ENCODE data around the gene GABRA4. TPM values are rescaled to one million over a fixed set of nuclear protein-coding genes. Genes with fewer than 3 reads are reported as not detected.
A peak's percentile ranks its signal among the peaks of the same experiment; 100 is the strongest.

GABRA4 gene
- total RNA-seq, result not detected in 2 replicates

DNA sequence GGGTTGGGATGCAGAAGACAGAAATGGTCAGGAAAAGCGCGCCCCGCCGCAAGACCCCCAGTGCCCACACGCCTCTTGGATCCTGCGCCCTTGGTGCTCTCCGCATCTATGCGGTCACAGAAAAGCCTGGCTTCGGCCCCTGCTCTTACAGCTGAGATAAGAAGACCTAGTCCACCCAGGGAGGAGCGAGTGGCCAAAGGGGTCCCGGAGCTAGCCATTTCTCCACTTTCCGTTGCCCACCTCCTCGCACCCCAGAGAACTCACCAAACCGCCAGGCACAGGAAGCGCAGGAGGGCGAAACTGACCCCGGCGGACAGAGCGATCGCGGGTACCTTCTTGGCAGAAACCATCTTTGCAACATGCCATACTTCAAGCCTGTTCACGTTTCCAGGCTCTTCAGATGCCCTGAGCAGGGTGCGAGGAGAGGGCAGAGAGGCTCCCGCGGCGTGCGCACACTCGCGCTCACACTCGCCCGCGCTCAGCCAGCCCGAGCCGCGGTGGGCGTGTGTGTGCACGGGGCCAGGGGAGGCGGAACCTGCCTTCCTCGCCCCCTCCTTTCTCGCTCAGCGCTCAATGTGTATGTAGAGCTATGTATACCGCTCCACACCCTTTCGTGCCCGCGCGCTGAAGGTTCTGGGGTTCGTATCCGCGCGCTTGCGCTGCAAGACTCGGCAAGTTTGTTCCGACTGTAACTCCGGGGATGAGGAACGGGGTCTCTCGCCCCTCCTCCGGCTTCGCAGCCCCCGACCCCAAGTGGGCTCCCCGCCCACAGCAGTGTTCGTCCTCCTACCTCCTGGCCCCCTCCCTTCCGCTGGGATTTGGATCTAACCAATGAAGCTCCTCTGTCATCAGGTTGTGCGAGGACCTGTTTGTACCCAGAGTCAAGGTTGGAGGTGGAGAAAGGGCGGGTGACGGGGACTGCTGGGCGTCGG, at the start of gene GABRA4:
Gene GABRA4 (minus strand): TSS at position 507 of the 932 bp plus-strand sequence. CDS start 157 bp downstream, at position 350.
- DNase-seq (ENCODE audit: low read depth), result no peak
- H3K4me3 ChIP-seq (ENCODE audit: low read depth, low read length), result no peak within 1 kb of the TSS
- TF ChIP-seq, protein P1, sequence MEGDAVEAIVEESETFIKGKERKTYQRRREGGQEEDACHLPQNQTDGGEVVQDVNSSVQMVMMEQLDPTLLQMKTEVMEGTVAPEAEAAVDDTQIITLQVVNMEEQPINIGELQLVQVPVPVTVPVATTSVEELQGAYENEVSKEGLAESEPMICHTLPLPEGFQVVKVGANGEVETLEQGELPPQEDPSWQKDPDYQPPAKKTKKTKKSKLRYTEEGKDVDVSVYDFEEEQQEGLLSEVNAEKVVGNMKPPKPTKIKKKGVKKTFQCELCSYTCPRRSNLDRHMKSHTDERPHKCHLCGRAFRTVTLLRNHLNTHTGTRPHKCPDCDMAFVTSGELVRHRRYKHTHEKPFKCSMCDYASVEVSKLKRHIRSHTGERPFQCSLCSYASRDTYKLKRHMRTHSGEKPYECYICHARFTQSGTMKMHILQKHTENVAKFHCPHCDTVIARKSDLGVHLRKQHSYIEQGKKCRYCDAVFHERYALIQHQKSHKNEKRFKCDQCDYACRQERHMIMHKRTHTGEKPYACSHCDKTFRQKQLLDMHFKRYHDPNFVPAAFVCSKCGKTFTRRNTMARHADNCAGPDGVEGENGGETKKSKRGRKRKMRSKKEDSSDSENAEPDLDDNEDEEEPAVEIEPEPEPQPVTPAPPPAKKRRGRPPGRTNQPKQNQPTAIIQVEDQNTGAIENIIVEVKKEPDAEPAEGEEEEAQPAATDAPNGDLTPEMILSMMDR (IDR thresholded peaks at IDR 0.05; ENCODE audit: insufficient read depth, low read depth, low read length), result no peak

DNA sequence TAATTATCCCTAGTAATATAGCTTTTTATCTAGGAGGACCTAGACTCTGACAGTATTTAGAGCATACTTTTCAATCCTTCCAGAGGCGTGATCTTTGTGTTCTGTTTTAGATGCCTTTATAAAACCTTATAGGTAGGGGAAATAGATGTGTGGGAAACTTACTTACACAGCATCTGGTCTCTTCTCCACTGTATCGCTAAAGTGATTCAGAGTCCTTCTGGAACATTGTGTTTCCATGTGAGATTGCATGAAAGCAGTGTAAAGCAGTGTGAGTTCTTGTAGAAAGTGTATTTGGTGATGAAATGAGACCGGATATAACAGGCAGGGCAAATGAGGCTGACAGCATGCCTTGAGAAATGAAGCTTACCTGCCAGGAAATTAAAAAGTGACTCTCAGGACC, 47.4 kb upstream of the GABRA4 start:
- DNase-seq (ENCODE audit: low read depth), result no peak
- no peak overlapping the region for H3K4me3 ChIP-seq (ENCODE audit: low read depth, low read length)
- TF ChIP-seq, protein P1 (IDR thresholded peaks at IDR 0.05; ENCODE audit: insufficient read depth, low read depth, low read length), result no peak

DNA sequence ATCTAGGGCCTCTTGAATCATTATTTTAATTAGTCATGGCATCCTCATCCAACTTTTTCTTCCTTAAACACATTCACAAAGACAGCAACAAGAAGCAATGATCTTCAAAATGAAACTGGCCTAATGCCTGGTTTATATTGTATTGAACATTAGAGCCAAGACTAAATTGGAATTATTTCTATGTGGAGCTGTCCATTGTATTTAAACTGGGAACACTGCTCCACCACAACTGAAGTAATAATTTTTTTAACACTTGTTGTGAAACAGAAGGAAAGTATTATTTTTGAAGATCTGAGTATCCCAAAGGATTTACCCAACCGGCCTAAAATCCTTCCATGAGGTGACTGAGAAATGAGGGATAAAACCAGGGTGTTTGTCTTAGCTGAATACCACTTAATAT, 44.9 kb upstream of the GABRA4 start:
- TF ChIP-seq, protein P1 (IDR thresholded peaks at IDR 0.05; ENCODE audit: insufficient read depth, low read depth, low read length), result no peak
- DNase-seq (ENCODE audit: low read depth), result no peak
- H3K4me3 ChIP-seq (ENCODE audit: low read depth, low read length), result no peak overlapping the region

DNA sequence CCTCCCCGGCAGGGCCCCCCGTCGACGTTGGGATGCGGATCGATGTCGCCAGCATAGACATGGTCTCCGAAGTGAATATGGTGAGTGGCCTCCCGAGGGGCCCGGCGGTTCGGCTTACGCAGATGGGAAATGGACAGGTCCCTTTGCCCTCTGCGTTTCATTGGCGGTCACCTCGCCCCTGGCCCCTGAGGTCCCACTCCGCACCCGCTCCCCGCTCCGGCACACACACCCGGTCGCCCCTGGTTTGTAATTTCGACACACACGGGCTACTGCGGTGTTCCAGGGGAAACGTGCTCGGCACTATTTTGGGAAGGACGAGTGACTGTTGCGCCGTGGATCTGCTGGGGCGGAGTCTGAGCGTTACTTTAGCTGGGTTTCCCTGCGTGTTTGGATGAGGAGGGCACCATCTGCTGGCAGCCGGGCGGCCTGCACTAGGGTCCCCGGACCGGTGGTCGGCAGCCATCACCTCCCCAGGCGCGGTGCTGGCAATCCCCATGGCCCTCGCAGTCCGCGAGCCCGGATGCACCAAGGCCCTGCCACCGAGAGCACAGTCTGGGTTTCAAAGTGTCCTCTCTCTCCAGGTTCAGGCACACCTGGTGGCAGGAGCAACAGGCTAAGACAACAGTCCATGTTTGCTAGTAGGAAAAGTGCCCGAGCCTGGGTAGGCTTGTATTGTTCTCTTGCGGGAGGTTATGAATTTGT, 39.2 kb upstream of the GABRA4 start:
- peak; percentile 28 for DNase-seq (ENCODE audit: low read depth)
- TF ChIP-seq, protein P1 (IDR thresholded peaks at IDR 0.05; ENCODE audit: insufficient read depth, low read depth, low read length), result peak; percentile 46
- H3K4me3 ChIP-seq (ENCODE audit: low read depth, low read length), result peak overlapping the region; percentile 39

DNA sequence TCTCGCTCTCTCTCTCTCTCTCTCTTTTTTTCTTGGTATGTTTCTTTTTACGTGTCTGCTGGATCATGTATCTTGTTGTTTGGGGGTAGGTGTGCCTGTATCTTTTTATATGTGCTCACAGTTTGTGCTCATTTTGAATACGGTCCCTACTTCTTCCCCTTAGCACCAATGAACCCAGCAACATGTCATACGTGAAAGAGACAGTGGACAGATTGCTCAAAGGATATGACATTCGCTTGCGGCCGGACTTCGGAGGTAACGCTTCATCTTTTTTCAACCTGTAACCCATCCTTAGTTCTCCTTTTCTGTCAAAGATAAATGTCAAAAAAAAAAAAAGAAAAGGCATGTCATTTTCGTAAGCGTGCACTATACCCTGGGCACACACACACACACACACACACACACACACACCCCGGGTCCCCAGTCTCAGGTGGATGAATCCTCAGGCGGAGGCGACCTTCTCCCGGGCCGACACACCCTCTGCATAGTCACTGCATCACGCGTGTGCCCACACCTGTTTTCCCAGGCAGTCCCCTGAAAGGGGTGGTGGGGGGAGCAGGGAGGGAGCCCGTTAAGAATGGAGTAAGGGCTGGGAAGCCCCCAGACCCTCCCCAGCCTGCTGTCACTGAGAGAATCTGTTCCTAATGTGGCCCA, 38.5 kb upstream of the GABRA4 start:
- TF ChIP-seq, protein P1 (IDR thresholded peaks at IDR 0.05; ENCODE audit: insufficient read depth, low read depth, low read length), result no peak

DNA sequence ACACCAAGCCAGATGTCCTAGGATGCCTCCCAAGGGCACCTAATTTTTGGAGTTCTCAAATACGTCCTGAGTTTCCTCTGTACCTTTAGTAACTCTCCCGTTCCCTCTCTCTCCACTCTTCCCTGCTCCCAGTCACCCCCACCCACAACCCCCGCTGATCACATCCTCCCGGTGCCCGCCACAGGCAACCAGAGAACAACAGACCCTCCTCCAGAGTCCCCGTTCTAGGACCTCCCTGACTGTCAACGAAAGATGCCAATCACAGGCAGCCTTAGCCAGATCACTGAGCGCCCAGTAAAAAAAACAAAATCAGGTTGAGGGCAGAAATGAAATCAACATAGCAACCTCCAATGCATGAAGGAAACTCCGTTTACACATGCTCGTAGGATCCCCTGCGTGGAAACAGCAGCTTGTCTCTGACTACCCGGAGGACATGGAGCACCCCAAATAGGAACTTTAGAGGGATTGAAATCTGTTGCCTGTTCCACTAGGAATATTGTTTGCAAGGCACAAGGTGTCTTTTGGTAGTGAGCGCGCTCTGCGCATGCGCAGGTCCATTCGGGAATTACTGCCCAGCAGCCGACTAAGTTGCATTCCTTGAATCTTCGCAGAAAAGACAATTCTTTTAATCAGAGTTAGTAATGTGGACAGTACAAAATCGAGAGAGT, 37.8 kb upstream of the GABRA4 start, which contains the start of gene GABRB1:
Gene GABRB1 (plus strand): TSS at position 557 of the 668 bp plus-strand sequence.
- peak within 1 kb of the TSS; percentile 39 for H3K4me3 ChIP-seq (ENCODE audit: low read depth, low read length)
- peak; percentile 31 for DNase-seq (ENCODE audit: low read depth)
- TF ChIP-seq, protein P1 (IDR thresholded peaks at IDR 0.05; ENCODE audit: insufficient read depth, low read depth, low read length), result no peak

More for the DNA sequence above, 38.5 kb upstream of the GABRA4 start:
- peak overlapping the region; percentile 39 for H3K4me3 ChIP-seq (ENCODE audit: low read depth, low read length)
- no peak for DNase-seq (ENCODE audit: low read depth)

Measured in fibroblast of villous mesenchyme (primary cell).